Esophagus muscularis mucosa (tissue), 4 donors: ENCODE results near the gene ACOXL. TPM values are rescaled to one million over a fixed set of nuclear protein-coding genes. Genes with fewer than 3 reads are reported as not detected.
"Not testable (repeated sequence)": the region's sequence is repeated elsewhere in the genome, so short reads cannot be mapped to it uniquely, and the experiment has no call there.

Source experiments
- DNase-seq: peaks from one replicate; pipeline ENCODE4 v3.0.0-alpha.2; 2017; ENCODE audit errors: extremely low spot score
- H3K27ac ChIP-seq, 4 donors: fragments of 200-600 bp; sonication (generic); replicated peaks in 1 of 4; 1 replicate in 3 of 4; 2 replicates in 1 of 4; pipeline ENCODE4 v1.5.1; 2016 to 2019; ENCODE audit warnings: mild to moderate bottlenecking in 1 of 4
- H3K27me3 ChIP-seq, 4 donors: fragments of 200-600 bp; sonication (generic); one replicate each; pipeline versions ENCODE4 v1.5.1 to v1.6.0; 2016 to 2019
- H3K36me3 ChIP-seq, 4 donors: fragments of 200-600 bp; sonication (generic); one replicate each; pipeline ENCODE4 v1.5.1; 2016 to 2019
- H3K4me1 ChIP-seq, 4 donors: fragments of 200-600 bp; sonication (generic); one replicate each; pipeline ENCODE4 v1.5.1; 2016 to 2019
- H3K4me3 ChIP-seq, 4 donors: fragments of 200-600 bp; sonication (generic); 1 replicate in 2 of 4; 2 replicates in 2 of 4; pipeline ENCODE4 v1.5.1; 2016 to 2019; ENCODE audit warnings: mild to moderate bottlenecking in 4 of 4, moderate library complexity in 1 of 4
- H3K9me3 ChIP-seq, 4 donors: fragments of 200-600 bp; sonication (generic); 1 replicate in 3 of 4; 2 replicates in 1 of 4; pipeline ENCODE4 v1.5.1; 2016 to 2019
- CTCF ChIP-seq, 3 experiments: fragments of 200-600 bp in 2 of 3; fragments of 450-650 bp in 1 of 3; sonication (generic) in 2 of 3; IDR thresholded peaks; one replicate each; pipeline ENCODE4 v1.5.1; 2017 to 2019; ENCODE audit warnings: antibody characterized with exemption in 3 of 3, mild to moderate bottlenecking in 2 of 3, moderate library complexity in 1 of 3
- EP300 ChIP-seq: sonication (generic); formaldehyde crosslinking; IDR thresholded peaks from one replicate; pipeline ENCODE4 v1.6.1; 2017; ENCODE audit warnings: antibody characterized with exemption
- POLR2A ChIP-seq: fragments of 450-650 bp; IDR thresholded peaks from one replicate; pipeline ENCODE4 v1.6.1; 2017; ENCODE audit warnings: antibody characterized with exemption, moderate library complexity, mild to moderate bottlenecking, low read depth
- POLR2AphosphoS5 ChIP-seq, 2 donors: sonication (generic); formaldehyde crosslinking; IDR thresholded peaks; one replicate each; pipeline ENCODE4 v1.6.1; 2017; ENCODE audit warnings: antibody characterized with exemption in 2 of 2
- WGBS: methylation state at CpG from one replicate; pipeline ENCODE4 v1.1.5; 2018; 5-methylcytosine and 5-hydroxymethylcytosine counted together
- intact Hi-C: fragments of 100-400 bp; cut with DNase I; formaldehyde crosslinking; loops from one replicate; pipeline ENCODE4 v1.15.1; 2023
- total RNA-seq, 4 donors: library from RNA; depleted of rRNA; stranded (reverse); fragments of >200 nt; gene quantifications; one replicate each; pipeline versions ENCODE4 v1.1.0 to v1.2.1, GENCODE V29; 2016

Gene ACOXL
- total RNA-seq, 4 donors from 2014 or later = not detected

- Histone ChIP-seq H3K36me3 (no peaks in the 10 kb centered on the region), H3K9me3 (no peaks in the 10 kb centered on the region), H3K27ac (no peak overlapping the region), H3K4me3 (no peak overlapping the region), H3K27me3 (no peaks in the 10 kb centered on the region), H3K4me1 (peaks cover 8 to 20% (median 16%) of the 10 kb centered on the region in 4 donors)
- WGBS = 88% methylated on average over 4 of the region's 4 CpGs
- no peak for DNase-seq
- TF ChIP-seq EP300 (no peak), POLR2A (no peak), POLR2AphosphoS5 (IDR thresholded peaks at IDR 0.05) (no peak), CTCF (IDR thresholded peaks at IDR 0.05) (no peak)
- intact Hi-C loops = no loop called here
These were observed 336.2 kb downstream of the ACOXL start for GRCh38 chr2:111068435-111069058.

GRCh38 chr2:111069722-111070121 lies 337.3 kb downstream of the ACOXL start:
- Histone ChIP-seq H3K27me3 (no peaks in the 10 kb centered on the region), H3K36me3 (no peaks in the 10 kb centered on the region), H3K27ac (no peak overlapping the region), H3K9me3 (no peaks in the 10 kb centered on the region), H3K4me3 (no peak overlapping the region), H3K4me1 (peaks cover 8 to 20% (median 16%) of the 10 kb centered on the region in 4 donors)
- intact Hi-C loops = no loop called here
- 91% methylated on average over 3 of the region's 3 CpGs for WGBS
- no peak for DNase-seq
- TF ChIP-seq CTCF (IDR thresholded peaks at IDR 0.05) (no peak), POLR2AphosphoS5 (IDR thresholded peaks at IDR 0.05) (no peak), EP300 (no peak), POLR2A (no peak)

DNA sequence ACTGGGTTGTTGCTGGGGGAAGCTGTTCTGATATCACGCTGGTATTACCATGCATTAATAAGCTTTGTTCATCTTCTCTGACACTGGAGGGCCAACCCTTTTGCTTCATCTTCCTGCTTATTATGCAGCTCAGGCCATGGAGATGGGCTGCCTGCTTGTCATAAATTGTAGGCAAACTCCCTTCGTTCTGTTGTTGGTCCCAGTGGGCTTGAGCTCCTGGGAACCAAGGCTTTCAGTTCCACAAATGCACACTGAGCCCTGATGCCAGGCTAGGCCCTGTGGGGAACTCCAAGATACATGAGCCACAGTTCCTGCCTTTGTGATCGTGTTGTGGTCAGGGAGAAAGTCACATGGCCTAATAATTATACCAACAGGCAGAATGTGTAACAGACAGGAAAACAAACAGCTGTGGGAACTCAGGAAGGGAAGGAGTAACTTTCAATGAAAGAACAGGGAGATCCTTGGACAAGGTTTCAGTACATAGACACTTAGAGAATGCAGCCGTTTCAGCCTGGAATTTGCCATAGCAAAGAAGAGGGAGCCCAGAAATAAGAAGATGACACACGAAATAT lies 339.3 kb downstream of the ACOXL start:
- Histone ChIP-seq H3K27me3 (no peaks in the 10 kb centered on the region), H3K27ac (peak overlapping the region; percentile 0 to 39 (median 22)), H3K4me3 (no peak overlapping the region), H3K4me1 (peaks cover 8 to 20% (median 16%) of the 10 kb centered on the region in 4 donors), H3K36me3 (no peaks in the 10 kb centered on the region), H3K9me3 (peaks cover 0 to 7% (median 0%) of the 10 kb centered on the region in 4 donors)
- intact Hi-C loops = no loop called here
- TF ChIP-seq CTCF (IDR thresholded peaks at IDR 0.05) = no peak
- no peak for TF ChIP-seq EP300
- no peak for TF ChIP-seq POLR2AphosphoS5 (IDR thresholded peaks at IDR 0.05)
- no peak for TF ChIP-seq POLR2A
- WGBS = 45% methylated on average over 5 of the region's 5 CpGs
- DNase-seq = no peak

- H3K27ac ChIP-seq = peak overlapping the region; percentile 0 to 39 (median 22)
- peaks cover 8 to 20% (median 16%) of the 10 kb centered on the region in 4 donors for H3K4me1 ChIP-seq
- peaks cover 0 to 7% (median 0%) of the 10 kb centered on the region in 4 donors for H3K9me3 ChIP-seq
- H3K27me3 ChIP-seq = no peaks in the 10 kb centered on the region
- intact Hi-C loops = no loop called here
- no peaks in the 10 kb centered on the region for H3K36me3 ChIP-seq
- 24% methylated on average over 2 of the region's 2 CpGs for WGBS
- no peak for DNase-seq
- H3K4me3 ChIP-seq = no peak overlapping the region
- TF ChIP-seq POLR2AphosphoS5 (IDR thresholded peaks at IDR 0.05) (no peak), CTCF (IDR thresholded peaks at IDR 0.05) (no peak), POLR2A (no peak), EP300 (no peak)
These were observed 340.0 kb downstream of the ACOXL start for GRCh38 chr2:111072220-111072871.

DNA sequence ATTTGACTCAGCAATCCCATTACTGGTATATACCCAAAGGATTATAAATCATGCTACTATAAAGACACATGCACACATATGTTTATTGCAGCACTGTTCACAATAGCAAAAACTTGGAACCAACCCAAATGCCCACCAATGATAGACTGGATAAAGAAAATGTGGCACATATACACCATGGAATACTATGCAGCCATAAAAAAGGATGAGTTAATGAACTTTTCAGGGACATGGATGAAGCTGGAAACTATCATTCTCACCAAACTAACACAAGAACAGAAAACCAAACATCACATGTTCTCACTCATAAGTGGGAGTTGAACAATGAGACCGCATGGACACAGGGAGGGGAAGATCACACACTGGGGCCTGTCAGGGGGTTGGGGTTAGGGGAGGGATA lies 350.3 kb downstream of the ACOXL start:
- H3K36me3 ChIP-seq, H3K9me3 ChIP-seq, H3K4me1 ChIP-seq, H3K27ac ChIP-seq, H3K4me3 ChIP-seq, DNase-seq, intact Hi-C loops, H3K27me3 ChIP-seq: not testable (repeated sequence)
- 0% methylated on average over 1 of the region's 1 CpG for WGBS
